ENCODE measurements around the gene SIL1.
"Not testable (repeated sequence)": the region's sequence is repeated elsewhere in the genome, so short reads cannot be mapped to it uniquely, and the experiment has no call there.

SIL1 gene

DNA sequence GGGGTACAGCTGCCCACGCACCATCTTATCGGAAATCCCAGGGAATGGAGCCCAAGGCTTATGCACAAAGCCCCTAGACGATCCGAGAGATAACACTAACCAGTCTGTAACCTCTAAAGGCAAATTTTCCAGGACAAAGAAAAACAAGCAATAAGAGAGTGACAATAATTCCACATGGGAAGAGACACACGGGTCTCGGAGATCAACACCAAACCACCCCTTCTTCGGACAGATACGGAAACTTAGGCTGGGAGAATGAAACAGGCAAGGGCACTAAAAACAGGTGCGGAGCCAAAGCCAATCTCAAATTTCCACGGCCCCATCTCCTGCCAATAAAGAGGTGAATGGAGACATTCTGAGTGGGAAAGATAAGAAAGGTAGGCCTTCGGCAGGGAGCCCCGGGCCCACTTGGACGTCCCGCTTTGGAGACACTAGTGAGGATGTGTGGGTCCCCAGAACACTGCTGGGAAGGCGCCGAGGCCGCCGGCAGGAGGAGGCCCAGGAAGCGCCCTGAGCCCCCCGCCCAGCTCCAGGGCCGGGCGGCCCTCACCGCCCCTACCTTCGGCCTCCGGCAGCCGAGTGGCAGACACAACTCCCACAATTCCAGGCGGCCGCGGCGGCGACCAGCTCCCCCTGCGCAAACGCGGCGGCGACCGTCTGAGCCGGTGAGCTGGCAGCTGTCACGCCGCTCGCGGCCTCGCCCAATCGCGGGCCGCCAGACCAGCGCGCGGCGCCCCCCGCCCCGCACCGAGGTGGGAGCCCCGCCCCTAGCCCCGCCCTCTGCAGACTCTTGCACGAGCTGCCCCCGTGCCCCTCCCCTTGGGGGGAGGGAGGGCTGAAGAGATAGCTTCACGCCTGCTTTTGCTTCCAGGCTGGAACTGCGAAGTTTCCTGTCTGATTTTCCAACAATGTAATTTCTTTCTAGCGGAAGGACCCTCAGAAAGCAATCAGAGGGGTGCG lies at the start of gene SIL1:
Gene SIL1, minus strand, starts transcription at position 659 of the 960 bp plus-strand sequence. CDS start 70,525 bp downstream, outside the sequence.
- Histone ChIP-seq H2AFZ (ENCODE audit: low read depth, low read length) (peak within 1 kb of the TSS; percentile 73), H3K4me3 (ENCODE audit: low read length) (peak within 1 kb of the TSS; percentile 63), H3K36me3 (ENCODE audit: insufficient read depth, low read length) (peaks cover 5% of the 10 kb centered on the region)

GRCh38 chr5:139246394-139246793 lies 48.2 kb upstream of the SIL1 start:
- H3K27me3 ChIP-seq (ENCODE audit: insufficient read depth, low read length) = no peaks in the 10 kb centered on the region
- H2AFZ ChIP-seq (ENCODE audit: low read depth, low read length) = no peak overlapping the region

More for the DNA sequence above, at the start of gene SIL1:
- peaks cover 10% of the 10 kb centered on the region for H3K4me1 ChIP-seq (ENCODE audit: insufficient read depth, low read length)
- no peaks in the 10 kb centered on the region for H3K9me3 ChIP-seq (ENCODE audit: low read length)
- no peaks in the 10 kb centered on the region for H3K27me3 ChIP-seq (ENCODE audit: insufficient read depth, low read length)

GRCh38 chr5:139245637-139246339 lies 47.6 kb upstream of the SIL1 start:
- no peaks in the 10 kb centered on the region for H3K9me3 ChIP-seq (ENCODE audit: low read length)
- H3K4me3 ChIP-seq (ENCODE audit: low read length) = no peak overlapping the region
- no peak overlapping the region for H2AFZ ChIP-seq (ENCODE audit: low read depth, low read length)

More at GRCh38 chr5:139246394-139246793, 48.2 kb upstream of the SIL1 start:
- H3K4me3 ChIP-seq (ENCODE audit: low read length) = no peak overlapping the region
- no peaks in the 10 kb centered on the region for H3K9me3 ChIP-seq (ENCODE audit: low read length)
- H3K4me1 ChIP-seq (ENCODE audit: insufficient read depth, low read length) = no peaks in the 10 kb centered on the region
- H3K36me3 ChIP-seq (ENCODE audit: insufficient read depth, low read length) = no peaks in the 10 kb centered on the region

DNA sequence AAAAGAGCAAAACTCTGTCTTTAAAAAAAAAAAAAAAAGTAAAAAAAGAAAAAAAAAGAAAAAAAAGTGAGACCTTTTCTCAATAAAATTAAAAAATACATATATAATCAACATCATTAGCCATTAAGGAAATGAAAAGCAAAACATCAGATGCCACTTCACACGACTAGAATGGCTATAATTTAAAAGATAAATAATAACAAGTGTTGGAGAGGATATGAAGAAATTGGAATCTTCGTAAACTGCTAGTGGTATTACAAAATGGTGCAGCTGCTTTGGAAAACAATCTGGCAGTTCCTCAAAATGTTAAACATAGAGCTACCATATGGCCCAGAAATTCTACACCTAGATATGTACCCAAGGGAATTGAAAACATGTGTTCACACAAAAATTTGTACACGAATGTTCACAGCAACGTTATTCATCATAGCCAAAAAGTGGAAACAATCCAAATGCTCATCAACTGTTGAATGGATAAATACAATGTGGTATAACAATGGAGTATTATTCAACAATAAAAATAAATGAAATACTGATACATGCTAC lies 45.3 kb upstream of the SIL1 start:
- no peaks in the 10 kb centered on the region for H3K9me3 ChIP-seq (ENCODE audit: low read length)
- no peaks in the 10 kb centered on the region for H3K36me3 ChIP-seq (ENCODE audit: insufficient read depth, low read length)
- H3K4me1 ChIP-seq (ENCODE audit: insufficient read depth, low read length) = no peaks in the 10 kb centered on the region
- H2AFZ ChIP-seq (ENCODE audit: low read depth, low read length) = no peak overlapping the region
- H3K27me3 ChIP-seq (ENCODE audit: insufficient read depth, low read length) = no peaks in the 10 kb centered on the region
- no peak overlapping the region for H3K4me3 ChIP-seq (ENCODE audit: low read length)

More at GRCh38 chr5:139245637-139246339, 47.6 kb upstream of the SIL1 start:
- H3K27me3 ChIP-seq (ENCODE audit: insufficient read depth, low read length) = no peaks in the 10 kb centered on the region
- H3K4me1 ChIP-seq (ENCODE audit: insufficient read depth, low read length) = no peaks in the 10 kb centered on the region
- H3K36me3 ChIP-seq (ENCODE audit: insufficient read depth, low read length) = no peaks in the 10 kb centered on the region

DNA sequence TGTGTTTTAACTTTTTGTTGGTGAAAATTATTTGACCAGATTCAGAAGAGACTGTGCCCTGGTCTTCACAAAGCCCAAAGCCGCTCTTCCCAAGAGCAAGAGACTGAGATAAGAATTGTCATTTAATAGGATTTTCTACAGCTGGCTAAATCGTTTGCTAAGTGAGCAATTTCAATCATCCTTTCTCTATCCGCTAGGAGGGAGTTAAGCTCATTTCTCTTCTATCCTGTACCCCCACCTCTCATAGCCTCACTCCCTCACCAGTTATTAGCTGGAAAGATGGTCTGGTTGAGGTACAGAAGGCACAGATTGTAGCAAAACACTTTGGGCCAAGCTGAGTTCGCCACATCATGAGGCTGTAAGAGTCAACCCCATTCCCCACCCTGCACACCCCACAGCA lies 43.0 kb upstream of the SIL1 start:
- no peaks in the 10 kb centered on the region for H3K4me1 ChIP-seq (ENCODE audit: insufficient read depth, low read length)
- H2AFZ ChIP-seq (ENCODE audit: low read depth, low read length) = no peak overlapping the region
- H3K4me3 ChIP-seq (ENCODE audit: low read length) = no peak overlapping the region
- H3K36me3 ChIP-seq (ENCODE audit: insufficient read depth, low read length) = no peaks in the 10 kb centered on the region
- no peaks in the 10 kb centered on the region for H3K27me3 ChIP-seq (ENCODE audit: insufficient read depth, low read length)
- no peaks in the 10 kb centered on the region for H3K9me3 ChIP-seq (ENCODE audit: low read length)

DNA sequence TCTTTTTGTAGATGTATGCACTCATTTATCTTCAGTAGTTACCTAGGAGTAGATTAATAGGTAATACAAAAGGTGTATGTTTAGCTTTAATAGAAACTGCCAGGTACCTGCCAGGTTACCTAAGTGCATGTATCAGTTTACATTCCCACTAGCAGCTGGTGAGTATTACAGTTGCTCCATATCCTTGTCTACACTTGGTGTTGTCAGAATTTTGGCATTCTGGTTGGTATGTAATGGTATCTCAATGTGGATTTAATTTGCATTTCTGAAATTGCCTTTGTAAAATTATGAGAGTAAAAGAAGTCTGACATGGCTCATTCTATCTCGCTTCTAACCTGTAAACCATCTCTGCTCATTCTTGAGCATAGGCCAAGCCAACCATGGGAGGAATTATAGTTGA lies 38.3 kb upstream of the SIL1 start:
- Histone ChIP-seq H3K9me3 (ENCODE audit: low read length) (peaks cover 3% of the 10 kb centered on the region), H2AFZ (ENCODE audit: low read depth, low read length) (no peak overlapping the region), H3K4me1 (ENCODE audit: insufficient read depth, low read length) (peaks cover 1% of the 10 kb centered on the region), H3K27me3 (ENCODE audit: insufficient read depth, low read length) (no peaks in the 10 kb centered on the region), H3K36me3 (ENCODE audit: insufficient read depth, low read length) (no peaks in the 10 kb centered on the region), H3K4me3 (ENCODE audit: low read length) (no peak overlapping the region)

GRCh38 chr5:139232147-139232724 lies 34.1 kb upstream of the SIL1 start:
- Histone ChIP-seq H2AFZ (ENCODE audit: low read depth, low read length) (no peak overlapping the region), H3K9me3 (ENCODE audit: low read length) (peaks cover 3% of the 10 kb centered on the region), H3K27me3 (ENCODE audit: insufficient read depth, low read length) (no peaks in the 10 kb centered on the region), H3K4me3 (ENCODE audit: low read length) (no peak overlapping the region), H3K4me1 (ENCODE audit: insufficient read depth, low read length) (peaks cover 1% of the 10 kb centered on the region), H3K36me3 (ENCODE audit: insufficient read depth, low read length) (no peaks in the 10 kb centered on the region)

DNA sequence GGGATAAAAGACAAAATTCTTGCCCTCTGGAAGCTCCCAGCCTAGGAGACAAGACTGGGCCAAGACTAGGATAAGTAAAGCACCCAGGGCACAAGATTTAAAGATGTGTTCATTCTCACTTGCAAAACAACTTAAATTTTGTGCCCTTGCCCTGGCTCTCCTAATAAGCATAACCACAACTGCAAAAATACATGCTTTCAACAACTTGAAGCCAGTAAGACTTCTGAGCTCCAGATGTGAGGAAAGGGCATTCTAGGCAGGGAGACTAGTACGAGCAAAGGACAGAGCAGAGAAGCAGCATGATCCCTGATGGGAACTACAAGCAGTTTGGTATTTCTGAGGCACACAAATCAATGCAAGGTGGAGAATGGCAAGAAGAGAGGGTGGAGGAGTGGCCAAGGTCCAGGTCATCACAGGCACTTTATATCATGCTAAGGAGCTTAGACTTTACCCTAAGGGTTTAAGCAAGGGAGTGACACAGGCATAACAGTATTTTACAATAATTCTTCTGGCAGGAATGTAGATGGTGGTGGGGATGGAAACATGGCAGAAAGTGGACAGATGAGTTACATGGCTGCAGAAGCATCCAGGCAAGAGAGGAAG lies 30.1 kb upstream of the SIL1 start:
- H3K9me3 ChIP-seq (ENCODE audit: low read length) = peaks cover 3% of the 10 kb centered on the region
- H3K4me1 ChIP-seq (ENCODE audit: insufficient read depth, low read length) = peaks cover 1% of the 10 kb centered on the region
- H3K4me3 ChIP-seq (ENCODE audit: low read length) = no peak overlapping the region
- H3K36me3 ChIP-seq (ENCODE audit: insufficient read depth, low read length) = no peaks in the 10 kb centered on the region
- H3K27me3 ChIP-seq (ENCODE audit: insufficient read depth, low read length) = no peaks in the 10 kb centered on the region
- H2AFZ ChIP-seq (ENCODE audit: low read depth, low read length) = no peak overlapping the region

- Histone ChIP-seq H3K4me3 (ENCODE audit: low read length) (no peak overlapping the region), H3K4me1 (ENCODE audit: insufficient read depth, low read length) (no peaks in the 10 kb centered on the region), H3K27me3 (ENCODE audit: insufficient read depth, low read length) (no peaks in the 10 kb centered on the region), H3K36me3 (ENCODE audit: insufficient read depth, low read length) (no peaks in the 10 kb centered on the region), H2AFZ (ENCODE audit: low read depth, low read length) (no peak overlapping the region), H3K9me3 (ENCODE audit: low read length) (no peaks in the 10 kb centered on the region)
Observed at GRCh38 chr5:139226131-139226530, 28.0 kb upstream of the SIL1 start.

- no peaks in the 10 kb centered on the region for H3K9me3 ChIP-seq (ENCODE audit: low read length)
Observed at GRCh38 chr5:139223481-139223880, 25.3 kb upstream of the SIL1 start.

GRCh38 chr5:139222346-139222745 lies 24.2 kb upstream of the SIL1 start:
- no peaks in the 10 kb centered on the region for H3K9me3 ChIP-seq (ENCODE audit: low read length)
- H2AFZ ChIP-seq (ENCODE audit: low read depth, low read length) = no peak overlapping the region
- H3K27me3 ChIP-seq (ENCODE audit: insufficient read depth, low read length) = no peaks in the 10 kb centered on the region
- H3K4me3 ChIP-seq (ENCODE audit: low read length) = no peak overlapping the region
- H3K36me3 ChIP-seq (ENCODE audit: insufficient read depth, low read length) = no peaks in the 10 kb centered on the region
- no peaks in the 10 kb centered on the region for H3K4me1 ChIP-seq (ENCODE audit: insufficient read depth, low read length)

More at GRCh38 chr5:139223481-139223880, 25.3 kb upstream of the SIL1 start:
- Histone ChIP-seq H3K36me3 (ENCODE audit: insufficient read depth, low read length) (no peaks in the 10 kb centered on the region), H2AFZ (ENCODE audit: low read depth, low read length) (no peak overlapping the region), H3K4me3 (ENCODE audit: low read length) (no peak overlapping the region), H3K4me1 (ENCODE audit: insufficient read depth, low read length) (no peaks in the 10 kb centered on the region), H3K27me3 (ENCODE audit: insufficient read depth, low read length) (no peaks in the 10 kb centered on the region)

DNA sequence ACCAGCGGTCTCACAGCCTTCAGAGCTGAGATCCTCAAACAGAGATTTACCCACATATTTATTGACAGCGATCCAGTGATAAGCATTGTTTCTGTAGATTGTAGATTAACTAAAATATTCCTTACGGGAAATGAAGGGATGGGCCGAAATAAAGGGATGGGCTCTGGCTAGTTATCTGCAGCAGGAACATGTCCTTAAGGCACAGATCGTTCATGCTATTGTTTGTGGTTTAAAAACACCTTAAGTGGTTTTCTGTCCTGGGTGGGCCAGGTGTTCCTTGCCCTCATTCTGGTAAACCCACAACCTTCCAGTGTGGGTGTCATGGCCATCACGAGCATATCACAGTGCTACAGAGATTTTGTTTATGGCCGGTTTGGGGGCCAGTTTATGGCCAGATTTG lies 19.9 kb upstream of the SIL1 start:
- not testable (repeated sequence) for H3K36me3 ChIP-seq (ENCODE audit: insufficient read depth, low read length); H2AFZ ChIP-seq (ENCODE audit: low read depth, low read length)

More for the DNA sequence above, 19.9 kb upstream of the SIL1 start:
- not testable (repeated sequence) for H3K4me3 ChIP-seq (ENCODE audit: low read length); H3K9me3 ChIP-seq (ENCODE audit: low read length); H3K4me1 ChIP-seq (ENCODE audit: insufficient read depth, low read length); H3K27me3 ChIP-seq (ENCODE audit: insufficient read depth, low read length)
